ENCODE measurements around the gene NCMAP. TPM values are rescaled to one million over a fixed set of nuclear protein-coding genes. Genes with fewer than 3 reads are reported as not detected.

Gene NCMAP
- polyA plus RNA-seq, 1 donor from 2014 or later = not detected

DNA sequence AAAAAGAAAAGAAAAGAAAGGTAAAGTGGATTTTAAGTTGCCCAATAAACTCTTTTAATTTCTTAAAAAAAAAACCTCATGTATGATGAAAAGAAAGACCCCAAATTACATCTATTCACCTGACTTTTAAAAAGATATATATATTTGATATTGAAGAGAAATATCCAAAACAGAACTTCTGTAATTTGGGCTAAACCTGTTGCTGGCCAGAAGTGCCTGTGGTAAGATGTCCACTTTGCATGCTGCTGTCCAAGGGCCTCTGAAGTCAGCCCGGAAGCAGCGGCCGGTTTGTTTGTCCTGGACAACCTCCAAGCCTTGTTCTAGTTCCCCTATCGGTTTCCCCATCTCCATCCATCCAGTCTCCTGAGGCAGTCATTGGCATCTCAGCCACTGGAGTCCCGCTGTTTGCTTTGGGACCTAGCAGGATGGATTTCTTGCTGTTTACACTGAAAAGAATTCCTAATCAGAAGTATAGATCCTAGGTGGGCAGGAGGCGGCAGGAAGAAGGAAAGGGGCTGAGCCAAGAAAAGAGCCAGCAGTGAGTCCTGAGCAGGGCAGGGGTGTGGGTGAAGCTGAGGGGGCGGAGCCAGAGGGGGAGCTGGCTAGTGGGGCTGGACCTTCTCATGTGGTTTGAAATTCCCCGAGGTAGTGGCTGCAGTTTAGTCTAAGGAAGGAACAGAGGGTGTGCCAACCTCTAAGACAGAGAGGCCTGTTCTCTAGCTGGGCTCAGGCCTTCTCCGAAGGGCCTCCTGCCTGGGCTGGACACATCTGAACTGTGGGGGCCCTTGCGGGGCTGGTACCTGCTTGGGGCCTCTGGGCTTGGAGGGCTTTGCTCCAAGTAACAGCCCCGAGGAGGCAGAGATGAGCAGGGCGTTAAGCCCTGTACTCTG lies 3.3 kb downstream of the NCMAP start:
- Histone ChIP-seq H3K27me3 (ENCODE audit: insufficient read depth, low read depth, low read length) (peaks cover 27% of the 10 kb centered on the region), H3K36me3 (ENCODE audit: insufficient read depth, low read length) (no peaks in the 10 kb centered on the region), H2AFZ (ENCODE audit: low read depth, low read length) (no peak overlapping the region), H3K79me2 (replicated peaks; ENCODE audit: insufficient read depth, low read length) (no peaks in the 10 kb centered on the region), H3K4me3 (ENCODE audit: low read length) (no peak overlapping the region), H3K9me3 (ENCODE audit: low read length) (no peaks in the 10 kb centered on the region), H3K9me2 (ENCODE audit: insufficient read depth, low read length) (no peaks in the 10 kb centered on the region), H4K20me1 (ENCODE audit: insufficient read depth) (no peaks in the 10 kb centered on the region), H3F3A (ENCODE audit: insufficient read depth, low read length, poor library complexity, severe bottlenecking) (no peaks in the 10 kb centered on the region), H3K9ac (ENCODE audit: low read length) (no peak overlapping the region), H3K27ac (ENCODE audit: low read length) (no peak overlapping the region), H3K4me2 (ENCODE audit: low read length) (no peak overlapping the region)
- TF ChIP-seq SMC3 (conservative IDR thresholded peaks at IDR 0.05; ENCODE audit: poor library complexity) (no peak), RAD21 (conservative IDR thresholded peaks at IDR 0.05) (no peak), POLR2AphosphoS5 (IDR thresholded peaks at IDR 0.05) (no peak), TAF1 (IDR thresholded peaks at IDR 0.05; ENCODE audit: low read depth) (no peak), EP300 (conservative IDR thresholded peaks at IDR 0.05; ENCODE audit: poor library complexity, severe bottlenecking) (no peak), EZH2 (IDR thresholded peaks at IDR 0.05; ENCODE audit: borderline replicate concordance, insufficient read depth, low read length, poor library complexity, severe bottlenecking) (no peak), MXI1 (conservative IDR thresholded peaks at IDR 0.05; ENCODE audit: poor library complexity, severe bottlenecking) (no peak)
- TF ChIP-seq, protein P1, sequence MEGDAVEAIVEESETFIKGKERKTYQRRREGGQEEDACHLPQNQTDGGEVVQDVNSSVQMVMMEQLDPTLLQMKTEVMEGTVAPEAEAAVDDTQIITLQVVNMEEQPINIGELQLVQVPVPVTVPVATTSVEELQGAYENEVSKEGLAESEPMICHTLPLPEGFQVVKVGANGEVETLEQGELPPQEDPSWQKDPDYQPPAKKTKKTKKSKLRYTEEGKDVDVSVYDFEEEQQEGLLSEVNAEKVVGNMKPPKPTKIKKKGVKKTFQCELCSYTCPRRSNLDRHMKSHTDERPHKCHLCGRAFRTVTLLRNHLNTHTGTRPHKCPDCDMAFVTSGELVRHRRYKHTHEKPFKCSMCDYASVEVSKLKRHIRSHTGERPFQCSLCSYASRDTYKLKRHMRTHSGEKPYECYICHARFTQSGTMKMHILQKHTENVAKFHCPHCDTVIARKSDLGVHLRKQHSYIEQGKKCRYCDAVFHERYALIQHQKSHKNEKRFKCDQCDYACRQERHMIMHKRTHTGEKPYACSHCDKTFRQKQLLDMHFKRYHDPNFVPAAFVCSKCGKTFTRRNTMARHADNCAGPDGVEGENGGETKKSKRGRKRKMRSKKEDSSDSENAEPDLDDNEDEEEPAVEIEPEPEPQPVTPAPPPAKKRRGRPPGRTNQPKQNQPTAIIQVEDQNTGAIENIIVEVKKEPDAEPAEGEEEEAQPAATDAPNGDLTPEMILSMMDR (IDR thresholded peaks at IDR 0.05; ENCODE audit: poor library complexity, severe bottlenecking) = no peak

DNA sequence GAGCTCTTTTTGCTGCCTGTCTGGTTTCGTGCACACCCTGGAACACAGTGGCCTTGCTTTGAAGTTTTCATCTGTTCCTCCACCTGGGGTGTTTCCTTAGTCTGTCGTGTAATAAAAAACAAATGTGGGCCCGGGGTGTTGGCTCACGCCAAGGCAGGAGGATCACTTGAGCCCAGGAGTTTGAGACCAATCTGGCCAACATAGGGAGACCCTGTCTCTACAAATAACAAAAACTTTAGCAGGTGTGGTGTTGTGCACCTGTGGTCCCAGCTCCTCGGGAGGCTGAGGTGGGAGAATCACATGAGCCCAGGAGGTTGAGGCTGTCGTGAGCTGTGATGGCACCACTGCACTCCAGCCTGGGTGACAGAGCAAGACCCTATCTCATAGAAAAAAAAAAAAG lies 4.5 kb downstream of the NCMAP start:
- Histone ChIP-seq H3K27me3 (ENCODE audit: insufficient read depth, low read depth, low read length) (peaks cover 19% of the 10 kb centered on the region), H3K9ac (ENCODE audit: low read length) (no peak overlapping the region), H3K4me3 (ENCODE audit: low read length) (no peak overlapping the region), H3K9me3 (ENCODE audit: low read length) (no peaks in the 10 kb centered on the region), H3K9me2 (ENCODE audit: insufficient read depth, low read length) (no peaks in the 10 kb centered on the region), H4K20me1 (ENCODE audit: insufficient read depth) (no peaks in the 10 kb centered on the region), H3K36me3 (ENCODE audit: insufficient read depth, low read length) (no peaks in the 10 kb centered on the region), H3K79me2 (replicated peaks; ENCODE audit: insufficient read depth, low read length) (no peaks in the 10 kb centered on the region), H2AFZ (ENCODE audit: low read depth, low read length) (no peak overlapping the region), H3K27ac (ENCODE audit: low read length) (no peak overlapping the region), H3F3A (ENCODE audit: insufficient read depth, low read length, poor library complexity, severe bottlenecking) (no peaks in the 10 kb centered on the region), H3K4me2 (ENCODE audit: low read length) (no peak overlapping the region)
- TF ChIP-seq, protein P2, sequence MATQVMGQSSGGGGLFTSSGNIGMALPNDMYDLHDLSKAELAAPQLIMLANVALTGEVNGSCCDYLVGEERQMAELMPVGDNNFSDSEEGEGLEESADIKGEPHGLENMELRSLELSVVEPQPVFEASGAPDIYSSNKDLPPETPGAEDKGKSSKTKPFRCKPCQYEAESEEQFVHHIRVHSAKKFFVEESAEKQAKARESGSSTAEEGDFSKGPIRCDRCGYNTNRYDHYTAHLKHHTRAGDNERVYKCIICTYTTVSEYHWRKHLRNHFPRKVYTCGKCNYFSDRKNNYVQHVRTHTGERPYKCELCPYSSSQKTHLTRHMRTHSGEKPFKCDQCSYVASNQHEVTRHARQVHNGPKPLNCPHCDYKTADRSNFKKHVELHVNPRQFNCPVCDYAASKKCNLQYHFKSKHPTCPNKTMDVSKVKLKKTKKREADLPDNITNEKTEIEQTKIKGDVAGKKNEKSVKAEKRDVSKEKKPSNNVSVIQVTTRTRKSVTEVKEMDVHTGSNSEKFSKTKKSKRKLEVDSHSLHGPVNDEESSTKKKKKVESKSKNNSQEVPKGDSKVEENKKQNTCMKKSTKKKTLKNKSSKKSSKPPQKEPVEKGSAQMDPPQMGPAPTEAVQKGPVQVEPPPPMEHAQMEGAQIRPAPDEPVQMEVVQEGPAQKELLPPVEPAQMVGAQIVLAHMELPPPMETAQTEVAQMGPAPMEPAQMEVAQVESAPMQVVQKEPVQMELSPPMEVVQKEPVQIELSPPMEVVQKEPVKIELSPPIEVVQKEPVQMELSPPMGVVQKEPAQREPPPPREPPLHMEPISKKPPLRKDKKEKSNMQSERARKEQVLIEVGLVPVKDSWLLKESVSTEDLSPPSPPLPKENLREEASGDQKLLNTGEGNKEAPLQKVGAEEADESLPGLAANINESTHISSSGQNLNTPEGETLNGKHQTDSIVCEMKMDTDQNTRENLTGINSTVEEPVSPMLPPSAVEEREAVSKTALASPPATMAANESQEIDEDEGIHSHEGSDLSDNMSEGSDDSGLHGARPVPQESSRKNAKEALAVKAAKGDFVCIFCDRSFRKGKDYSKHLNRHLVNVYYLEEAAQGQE (IDR thresholded peaks at IDR 0.05; ENCODE audit: borderline replicate concordance) = no peak
